Endodermal cell (in vitro differentiated cells): ENCODE data around the gene GATA3. TPM values are rescaled to one million over a fixed set of nuclear protein-coding genes. Genes with fewer than 3 reads are reported as not detected.
A peak's percentile ranks its signal among the peaks of the same experiment; 100 is the strongest.

Experiments used
- DNase-seq: peaks from one replicate; pipeline ENCODE4 v3.0.0-alpha.2; 2017
- H3K27ac ChIP-seq: 2 replicates; pipeline ENCODE4 v1.5.1; 2013; ENCODE audit warnings: mild to moderate bottlenecking, low read depth, low read length, moderate library complexity
- H3K27me3 ChIP-seq: 2 replicates; pipeline ENCODE4 v1.6.1; 2013; ENCODE audit warnings: mild to moderate bottlenecking, low read length, moderate library complexity; ENCODE audit not compliant: insufficient read depth, control insufficient read depth, poor library complexity, severe bottlenecking
- H3K36me3 ChIP-seq: 2 replicates; pipeline ENCODE4 v1.7.0; 2013; ENCODE audit warnings: mild to moderate bottlenecking, low read length, moderate library complexity; ENCODE audit not compliant: control insufficient read depth, insufficient read depth
- H3K4me1 ChIP-seq: one replicate; pipeline ENCODE4 v1.7.0; 2013; ENCODE audit warnings: low read length; ENCODE audit not compliant: control insufficient read depth, insufficient read depth
- H3K4me3 ChIP-seq: 2 replicates; pipeline ENCODE4 v1.5.1; 2013; ENCODE audit warnings: mild to moderate bottlenecking, low read length, moderate library complexity
- H3K9ac ChIP-seq: 2 replicates; pipeline ENCODE4 v1.6.1; 2013; ENCODE audit warnings: mild to moderate bottlenecking, low read length, moderate library complexity; ENCODE audit not compliant: poor library complexity, severe bottlenecking; ENCODE audit errors: extremely low read depth
- H3K9me3 ChIP-seq: 2 replicates; pipeline ENCODE4 v1.6.1; 2013; ENCODE audit warnings: mild to moderate bottlenecking, low read length, moderate library complexity; ENCODE audit not compliant: control insufficient read depth
- H3K27ac Mint-ChIP-seq: 2 replicates; pipeline ENCODE4 v1.8.0; 2020; ENCODE audit warnings: mixed read lengths
- H3K27me3 Mint-ChIP-seq: 2 replicates; pipeline ENCODE4 v1.8.0; 2021; ENCODE audit warnings: mild to moderate bottlenecking, mixed read lengths; ENCODE audit not compliant: insufficient read depth
- H3K36me3 Mint-ChIP-seq: 2 replicates; pipeline ENCODE4 v1.8.0; 2020; ENCODE audit warnings: low read depth, mixed read lengths
- H3K4me1 Mint-ChIP-seq: 2 replicates; pipeline ENCODE4 v1.8.0; 2020; ENCODE audit warnings: mixed read lengths
- H3K4me3 Mint-ChIP-seq: 2 replicates; pipeline ENCODE4 v1.8.0; 2020; ENCODE audit warnings: mild to moderate bottlenecking, moderate library complexity, mixed read lengths
- H3K9me3 Mint-ChIP-seq: 2 replicates; pipeline ENCODE4 v1.8.0; 2020; ENCODE audit warnings: mild to moderate bottlenecking, mixed read lengths
- WGBS, 2 experiments: methylation state at CpG; one replicate each; pipeline versions ENCODE4 v1.1.5 to v1.1.7; 2013; ENCODE audit warnings: missing lambda C conversion rate in 2 of 2, mixed read lengths in 1 of 2; ENCODE audit not compliant: insufficient coverage in 1 of 2, insufficient read length in 1 of 2; 5-methylcytosine and 5-hydroxymethylcytosine counted together
- total RNA-seq, 2 donors: library from RNA; stranded (reverse); fragmentation: NEBNext Ultra II Directional in 1 of 2; extraction: Animal tissue kit (Norgen Biotek cat#: 25700) in 1 of 2; gene quantifications; 2 replicates in 1 of 2; 3 replicates in 1 of 2; pipeline ENCODE4 v1.2.1, GENCODE V29; 2021
- TF ChIP-seq, protein P1 (sequence below): fragments of 200-600 bp; sonication (generic); conservative IDR thresholded peaks from 2 replicates; pipeline ENCODE4 v1.5.0; 2021; ENCODE audit warnings: antibody characterized with exemption, mild to moderate bottlenecking

Gene GATA3
- total RNA-seq, 2 donors from 2014 or later = 51.3 to 103 TPM

DNA sequence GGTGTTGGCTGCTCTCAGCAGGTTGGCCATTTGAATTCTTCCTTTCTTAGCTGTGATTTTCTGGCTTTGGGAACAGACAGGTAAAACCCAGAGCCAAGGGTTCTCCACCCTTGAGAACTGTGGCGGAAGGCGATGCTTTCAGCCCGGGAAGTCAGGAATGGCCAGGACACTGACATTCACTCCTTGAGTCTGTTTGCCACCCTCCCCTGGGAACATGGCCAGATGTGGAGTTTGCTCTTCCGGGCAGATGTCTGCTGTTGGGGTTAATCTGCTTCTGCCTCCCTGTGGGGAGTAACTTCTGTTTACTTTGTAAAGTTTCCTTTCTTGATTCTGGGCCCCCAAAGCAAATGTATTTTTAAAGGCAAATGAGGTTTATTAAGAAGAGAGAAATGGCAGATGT lies 17.7 kb downstream of the GATA3 start:
- Mint-ChIP-seq H3K4me3 (no peak overlapping the region), H3K27me3 (peaks cover 31% of the 10 kb centered on the region), H3K36me3 (peaks cover 61% of the 10 kb centered on the region), H3K9me3 (no peaks in the 10 kb centered on the region), H3K4me1 (peaks cover 35% of the 10 kb centered on the region), H3K27ac (peak overlapping the region; percentile 45)
- TF ChIP-seq, protein P1, sequence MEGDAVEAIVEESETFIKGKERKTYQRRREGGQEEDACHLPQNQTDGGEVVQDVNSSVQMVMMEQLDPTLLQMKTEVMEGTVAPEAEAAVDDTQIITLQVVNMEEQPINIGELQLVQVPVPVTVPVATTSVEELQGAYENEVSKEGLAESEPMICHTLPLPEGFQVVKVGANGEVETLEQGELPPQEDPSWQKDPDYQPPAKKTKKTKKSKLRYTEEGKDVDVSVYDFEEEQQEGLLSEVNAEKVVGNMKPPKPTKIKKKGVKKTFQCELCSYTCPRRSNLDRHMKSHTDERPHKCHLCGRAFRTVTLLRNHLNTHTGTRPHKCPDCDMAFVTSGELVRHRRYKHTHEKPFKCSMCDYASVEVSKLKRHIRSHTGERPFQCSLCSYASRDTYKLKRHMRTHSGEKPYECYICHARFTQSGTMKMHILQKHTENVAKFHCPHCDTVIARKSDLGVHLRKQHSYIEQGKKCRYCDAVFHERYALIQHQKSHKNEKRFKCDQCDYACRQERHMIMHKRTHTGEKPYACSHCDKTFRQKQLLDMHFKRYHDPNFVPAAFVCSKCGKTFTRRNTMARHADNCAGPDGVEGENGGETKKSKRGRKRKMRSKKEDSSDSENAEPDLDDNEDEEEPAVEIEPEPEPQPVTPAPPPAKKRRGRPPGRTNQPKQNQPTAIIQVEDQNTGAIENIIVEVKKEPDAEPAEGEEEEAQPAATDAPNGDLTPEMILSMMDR = no peak
- Histone ChIP-seq H3K4me3 (no peak overlapping the region), H3K27me3 (no peaks in the 10 kb centered on the region), H3K4me1 (peaks cover 23% of the 10 kb centered on the region), H3K27ac (no peak overlapping the region), H3K36me3 (peaks cover 77% of the 10 kb centered on the region), H3K9ac (peak overlapping the region; percentile 18), H3K9me3 (no peaks in the 10 kb centered on the region)
- 85 to 92% methylated on average over 2 to 4 of the region's 4 CpGs for WGBS, 2 experiments
- no peak for DNase-seq

DNA sequence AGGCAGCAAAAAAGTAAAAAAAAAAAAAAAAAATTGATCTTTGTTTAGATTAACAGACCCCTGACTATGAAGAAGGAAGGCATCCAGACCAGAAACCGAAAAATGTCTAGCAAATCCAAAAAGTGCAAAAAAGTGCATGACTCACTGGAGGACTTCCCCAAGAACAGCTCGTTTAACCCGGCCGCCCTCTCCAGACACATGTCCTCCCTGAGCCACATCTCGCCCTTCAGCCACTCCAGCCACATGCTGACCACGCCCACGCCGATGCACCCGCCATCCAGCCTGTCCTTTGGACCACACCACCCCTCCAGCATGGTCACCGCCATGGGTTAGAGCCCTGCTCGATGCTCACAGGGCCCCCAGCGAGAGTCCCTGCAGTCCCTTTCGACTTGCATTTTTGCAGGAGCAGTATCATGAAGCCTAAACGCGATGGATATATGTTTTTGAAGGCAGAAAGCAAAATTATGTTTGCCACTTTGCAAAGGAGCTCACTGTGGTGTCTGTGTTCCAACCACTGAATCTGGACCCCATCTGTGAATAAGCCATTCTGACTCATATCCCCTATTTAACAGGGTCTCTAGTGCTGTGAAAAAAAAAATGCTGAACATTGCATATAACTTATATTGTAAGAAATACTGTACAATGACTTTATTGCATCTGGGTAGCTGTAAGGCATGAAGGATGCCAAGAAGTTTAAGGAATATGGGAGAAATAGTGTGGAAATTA lies 19.4 kb downstream of the GATA3 start:
- 94 to 100% methylated on average over 11 to 15 of the region's 15 CpGs for WGBS, 2 experiments
- Mint-ChIP-seq H3K4me3 (no peak overlapping the region), H3K27me3 (peaks cover 18% of the 10 kb centered on the region), H3K36me3 (peaks cover 47% of the 10 kb centered on the region), H3K4me1 (peaks cover 35% of the 10 kb centered on the region), H3K9me3 (no peaks in the 10 kb centered on the region), H3K27ac (no peak overlapping the region)
- Histone ChIP-seq H3K36me3 (peaks cover 61% of the 10 kb centered on the region), H3K4me1 (peaks cover 25% of the 10 kb centered on the region), H3K9me3 (no peaks in the 10 kb centered on the region), H3K27me3 (no peaks in the 10 kb centered on the region), H3K9ac (no peak overlapping the region), H3K27ac (no peak overlapping the region), H3K4me3 (no peak overlapping the region)
- TF ChIP-seq, protein P1 = no peak
- DNase-seq = no peak

DNA sequence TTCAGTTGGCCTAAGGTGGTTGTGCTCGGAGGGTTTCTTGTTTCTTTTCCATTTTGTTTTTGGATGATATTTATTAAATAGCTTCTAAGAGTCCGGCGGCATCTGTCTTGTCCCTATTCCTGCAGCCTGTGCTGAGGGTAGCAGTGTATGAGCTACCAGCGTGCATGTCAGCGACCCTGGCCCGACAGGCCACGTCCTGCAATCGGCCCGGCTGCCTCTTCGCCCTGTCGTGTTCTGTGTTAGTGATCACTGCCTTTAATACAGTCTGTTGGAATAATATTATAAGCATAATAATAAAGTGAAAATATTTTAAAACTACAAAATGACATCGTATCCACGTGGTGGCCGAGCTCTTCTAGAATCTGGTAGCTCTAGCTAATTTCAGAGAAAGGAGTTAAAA lies 20.4 kb downstream of the GATA3 start:
- Mint-ChIP-seq H3K9me3 (no peaks in the 10 kb centered on the region), H3K4me3 (no peak overlapping the region), H3K4me1 (peaks cover 38% of the 10 kb centered on the region), H3K27me3 (peaks cover 16% of the 10 kb centered on the region), H3K27ac (no peak overlapping the region), H3K36me3 (peaks cover 37% of the 10 kb centered on the region)
- no peak overlapping the region for H3K9ac ChIP-seq
- H3K27ac ChIP-seq = no peak overlapping the region
- H3K36me3 ChIP-seq = peaks cover 51% of the 10 kb centered on the region
- H3K27me3 ChIP-seq = no peaks in the 10 kb centered on the region
- 91 to 94% methylated on average over 6 to 14 of the region's 14 CpGs for WGBS, 2 experiments
- no peak for DNase-seq
- TF ChIP-seq, protein P1 = no peak
- peaks cover 22% of the 10 kb centered on the region for H3K4me1 ChIP-seq
- no peaks in the 10 kb centered on the region for H3K9me3 ChIP-seq
- no peak overlapping the region for H3K4me3 ChIP-seq
